Nephron (organoid): ENCODE data around the gene MAP2K1.
"Not testable (repeated sequence)": the region's sequence is repeated elsewhere in the genome, so short reads cannot be mapped to it uniquely, and the experiment has no call there.

ENCODE experiments used
- H3K27ac Mint-ChIP-seq, 3 experiments: 2 replicates each; pipeline ENCODE4 v1.8.0; 2020; ENCODE audit warnings: mixed read lengths in 3 of 3, mild to moderate bottlenecking in 2 of 3, moderate library complexity in 1 of 3
- H3K27me3 Mint-ChIP-seq: 2 replicates; pipeline ENCODE4 v1.8.0; 2021; ENCODE audit warnings: low read depth, mild to moderate bottlenecking, moderate library complexity, mixed read lengths
- H3K36me3 Mint-ChIP-seq: 2 replicates; pipeline ENCODE4 v1.8.0; 2020; ENCODE audit warnings: low read depth, mixed read lengths
- H3K4me1 Mint-ChIP-seq: 2 replicates; pipeline ENCODE4 v1.8.0; 2020; ENCODE audit warnings: mixed read lengths
- H3K4me3 Mint-ChIP-seq, 3 experiments: 2 replicates each; pipeline ENCODE4 v1.8.0; 2020; ENCODE audit warnings: mild to moderate bottlenecking in 3 of 3, mixed read lengths in 3 of 3, moderate library complexity in 2 of 3
- H3K9me3 Mint-ChIP-seq: 2 replicates; pipeline ENCODE4 v1.8.0; 2020; ENCODE audit warnings: mixed read lengths
- TF ChIP-seq, protein P1 (sequence below), 3 experiments: fragments of 200-600 bp; sonication (generic); IDR thresholded peaks; one replicate each; pipeline ENCODE4 v1.5.0; 2021; ENCODE audit warnings: antibody characterized with exemption in 3 of 3; ENCODE audit not compliant: unreplicated experiment in 3 of 3

MAP2K1 gene

DNA sequence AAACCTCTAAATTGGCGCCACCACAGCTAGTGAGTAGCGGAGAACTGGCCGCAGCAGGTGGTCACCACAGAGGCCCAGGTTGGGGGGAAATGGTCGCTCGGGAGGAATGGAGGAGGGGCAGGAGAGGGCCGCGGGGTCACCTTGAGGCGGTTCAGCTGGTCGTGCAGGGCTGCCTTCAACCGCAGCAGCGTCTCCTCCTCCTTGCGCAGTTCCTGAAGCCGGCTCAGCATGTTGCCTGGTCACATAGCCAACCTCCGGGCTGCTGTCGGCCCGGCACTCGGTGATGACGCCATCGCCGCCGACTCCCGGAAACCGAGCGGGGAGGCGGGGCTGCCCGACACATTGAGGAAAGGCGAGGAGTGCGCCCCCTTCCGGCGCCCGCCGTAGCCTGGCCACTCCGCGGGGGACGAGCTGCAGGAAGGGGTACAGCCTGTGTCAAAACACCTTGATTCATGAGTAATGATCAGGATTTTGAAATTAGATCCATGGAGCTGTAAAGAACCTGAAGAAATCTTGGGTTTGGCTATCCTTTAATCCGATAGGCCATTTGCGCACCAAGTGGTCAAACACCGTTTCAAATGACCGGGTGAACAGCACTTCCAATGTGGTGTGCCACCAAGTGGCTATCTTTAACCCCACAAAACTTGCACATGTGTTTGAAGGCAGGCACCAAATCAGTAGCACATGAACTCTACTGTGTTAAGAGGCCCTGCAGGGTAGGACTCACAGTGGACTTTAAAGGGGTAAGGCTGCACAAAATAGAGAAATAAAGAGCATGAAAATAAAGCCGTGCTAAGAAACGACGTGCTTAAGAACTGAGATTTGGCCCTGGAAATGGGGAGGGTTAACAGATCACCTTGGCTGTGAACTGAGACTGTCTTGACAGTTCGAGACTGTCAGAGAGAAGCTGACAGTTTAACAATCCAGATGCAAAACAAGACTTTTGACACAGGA lies 111.1 kb downstream of the MAP2K1 start, which contains the start of gene SNAPC5:
TSS of gene SNAPC5 (minus strand) at position 261 of the 954 bp plus-strand sequence. CDS start at position 230, 31 bp downstream.
- Mint-ChIP-seq H3K27ac (peak within 1 kb of the TSS; percentile 62 to 87 (median 72)), H3K4me1 (peaks cover 20% of the 10 kb centered on the region), H3K27me3 (no peaks in the 10 kb centered on the region), H3K36me3 (peaks cover 70% of the 10 kb centered on the region), H3K4me3 (peak within 1 kb of the TSS; percentile 93 to 95 (median 95)), H3K9me3 (no peaks in the 10 kb centered on the region)
- TF ChIP-seq, protein P1, sequence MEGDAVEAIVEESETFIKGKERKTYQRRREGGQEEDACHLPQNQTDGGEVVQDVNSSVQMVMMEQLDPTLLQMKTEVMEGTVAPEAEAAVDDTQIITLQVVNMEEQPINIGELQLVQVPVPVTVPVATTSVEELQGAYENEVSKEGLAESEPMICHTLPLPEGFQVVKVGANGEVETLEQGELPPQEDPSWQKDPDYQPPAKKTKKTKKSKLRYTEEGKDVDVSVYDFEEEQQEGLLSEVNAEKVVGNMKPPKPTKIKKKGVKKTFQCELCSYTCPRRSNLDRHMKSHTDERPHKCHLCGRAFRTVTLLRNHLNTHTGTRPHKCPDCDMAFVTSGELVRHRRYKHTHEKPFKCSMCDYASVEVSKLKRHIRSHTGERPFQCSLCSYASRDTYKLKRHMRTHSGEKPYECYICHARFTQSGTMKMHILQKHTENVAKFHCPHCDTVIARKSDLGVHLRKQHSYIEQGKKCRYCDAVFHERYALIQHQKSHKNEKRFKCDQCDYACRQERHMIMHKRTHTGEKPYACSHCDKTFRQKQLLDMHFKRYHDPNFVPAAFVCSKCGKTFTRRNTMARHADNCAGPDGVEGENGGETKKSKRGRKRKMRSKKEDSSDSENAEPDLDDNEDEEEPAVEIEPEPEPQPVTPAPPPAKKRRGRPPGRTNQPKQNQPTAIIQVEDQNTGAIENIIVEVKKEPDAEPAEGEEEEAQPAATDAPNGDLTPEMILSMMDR (IDR thresholded peaks at IDR 0.05; ENCODE audit: unreplicated experiment in 3 of 3) = peak; percentile 98 to 100 (median 99)

DNA sequence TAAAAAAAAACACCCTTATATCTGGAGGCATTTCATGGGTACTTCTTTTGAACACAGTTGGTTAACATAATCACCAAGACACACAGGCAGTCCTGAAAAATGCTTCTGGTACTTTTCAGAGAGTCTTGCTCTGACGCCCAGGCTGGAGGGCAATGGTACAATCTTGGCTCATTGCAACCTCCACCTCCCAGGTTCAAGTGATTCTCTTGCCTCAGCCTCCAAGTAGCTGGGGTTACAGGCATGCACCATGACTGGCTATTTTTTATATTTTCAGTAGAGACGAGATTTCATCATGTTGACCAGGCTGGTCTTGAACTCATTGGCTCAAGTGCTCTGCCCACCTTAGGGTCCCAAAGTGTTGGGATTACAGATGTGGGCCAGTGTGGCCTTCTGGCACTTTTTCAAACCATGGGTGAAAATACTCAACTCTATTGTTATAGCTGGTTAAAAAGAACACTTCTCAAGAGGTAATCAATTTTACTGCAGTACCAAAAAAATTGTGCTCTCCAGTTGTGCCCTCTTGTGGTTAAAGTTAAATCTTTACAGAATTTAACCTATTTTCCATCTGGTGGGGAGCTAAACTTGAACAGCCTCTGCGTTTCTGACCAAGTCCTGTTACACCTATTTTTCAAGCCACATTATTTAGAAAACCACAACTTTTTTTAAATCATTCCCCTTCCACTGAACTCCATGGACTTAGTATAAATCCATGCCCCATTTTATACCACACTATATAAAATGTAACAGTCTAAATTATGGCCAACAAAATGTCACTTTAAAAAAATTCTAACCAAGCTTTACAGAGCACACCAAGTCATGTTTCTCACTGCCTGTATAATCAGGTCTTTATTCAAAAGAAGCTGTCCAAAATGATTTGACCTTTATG lies 112.0 kb downstream of the MAP2K1 start:
- Mint-ChIP-seq H3K4me3 (peak overlapping the region; percentile 30 to 95 (median 38)), H3K27me3 (no peaks in the 10 kb centered on the region), H3K4me1 (peaks cover 27% of the 10 kb centered on the region), H3K9me3 (no peaks in the 10 kb centered on the region), H3K27ac (peak overlapping the region; percentile 47 to 87 (median 62)), H3K36me3 (peaks cover 69% of the 10 kb centered on the region)
- TF ChIP-seq, protein P1 (IDR thresholded peaks at IDR 0.05; ENCODE audit: unreplicated experiment in 3 of 3) = peak; percentile 43 to 52 (median 47)

DNA sequence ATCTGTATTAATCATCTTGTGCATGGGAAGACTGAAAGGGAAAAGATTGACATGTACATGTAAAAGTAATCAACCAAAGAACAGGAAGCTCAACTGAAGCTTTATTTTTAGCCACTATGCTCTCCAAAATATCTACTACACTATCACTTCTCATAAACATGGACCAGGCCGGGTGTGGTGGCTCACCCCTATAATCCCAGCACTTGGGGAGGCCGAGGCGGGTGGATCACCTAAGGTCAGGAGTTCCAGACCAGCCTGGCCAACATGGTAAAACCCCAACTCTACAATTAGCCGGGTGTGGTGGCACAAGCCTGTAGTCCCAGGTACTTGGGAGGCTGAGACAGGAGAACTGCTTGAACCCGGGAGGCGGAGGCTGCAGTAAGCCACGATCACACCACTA lies 113.6 kb downstream of the MAP2K1 start:
- not testable (repeated sequence) for H3K27ac Mint-ChIP-seq, H3K9me3 Mint-ChIP-seq, H3K27me3 Mint-ChIP-seq
- H3K4me3 Mint-ChIP-seq = peak overlapping the region; percentile 3 to 28 (median 10)
- peaks cover 36% of the 10 kb centered on the region for H3K4me1 Mint-ChIP-seq
- H3K36me3 Mint-ChIP-seq = peaks cover 65% of the 10 kb centered on the region

DNA sequence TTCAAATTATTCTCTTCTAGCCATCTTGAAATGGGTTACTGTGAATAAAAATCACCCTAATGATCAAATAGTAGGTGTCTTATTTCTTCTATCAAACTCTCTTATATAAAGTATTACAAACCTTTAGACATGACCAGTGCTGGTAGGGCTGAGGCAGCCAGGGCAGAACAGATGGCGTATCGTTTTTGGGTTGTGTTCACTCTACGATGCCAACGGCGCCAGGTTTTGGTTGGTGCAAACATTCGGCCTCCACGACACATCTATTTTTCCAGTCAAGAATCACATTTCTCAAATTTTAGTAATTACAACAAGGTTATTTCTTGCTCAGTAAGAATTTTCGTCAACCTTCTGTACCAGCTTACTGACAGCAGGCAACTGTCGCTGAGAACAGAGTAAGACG lies 115.8 kb downstream of the MAP2K1 start:
- peak overlapping the region; percentile 95 to 100 (median 96) for H3K4me3 Mint-ChIP-seq
- H3K4me1 Mint-ChIP-seq = peaks cover 38% of the 10 kb centered on the region

DNA sequence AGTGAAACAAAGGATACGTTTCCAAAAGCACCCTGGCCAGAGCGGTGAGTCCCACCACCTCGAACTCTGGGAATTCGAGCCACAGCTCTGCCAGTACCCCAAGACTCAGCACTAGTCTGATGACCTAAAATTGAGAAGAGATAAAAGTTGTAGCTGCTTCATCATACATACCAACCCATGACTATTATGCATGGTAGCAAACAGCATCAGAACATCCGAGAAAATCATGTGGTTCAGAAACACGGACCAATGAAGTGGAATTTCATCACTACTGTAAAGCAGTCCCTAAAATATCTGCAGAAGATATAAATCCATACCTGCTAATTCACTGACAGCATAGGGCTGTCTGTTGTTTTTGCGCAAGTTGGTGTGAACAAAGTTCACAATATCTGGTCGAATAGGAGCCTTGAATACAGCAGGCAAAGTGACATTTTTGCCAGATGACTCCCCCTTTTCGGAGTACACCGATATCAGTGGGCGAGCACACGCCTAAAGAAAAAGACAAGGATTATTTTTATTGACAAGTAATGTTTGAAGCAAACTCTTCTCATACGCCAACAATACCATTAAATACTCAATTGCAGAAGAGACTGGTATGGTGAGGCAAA lies 116.4 kb downstream of the MAP2K1 start:
- H3K4me1 Mint-ChIP-seq = peaks cover 34% of the 10 kb centered on the region
- H3K9me3 Mint-ChIP-seq, H3K27me3 Mint-ChIP-seq: not testable (repeated sequence)
- H3K36me3 Mint-ChIP-seq = peaks cover 56% of the 10 kb centered on the region
- H3K27ac Mint-ChIP-seq = peak overlapping the region; percentile 45 to 98 (median 95)
- peak overlapping the region; percentile 95 to 100 (median 96) for H3K4me3 Mint-ChIP-seq

More for the DNA sequence above, 115.8 kb downstream of the MAP2K1 start:
- TF ChIP-seq, protein P1 (IDR thresholded peaks at IDR 0.05; ENCODE audit: unreplicated experiment in 3 of 3) = no peak
- H3K9me3 Mint-ChIP-seq = no peaks in the 10 kb centered on the region
- H3K27ac Mint-ChIP-seq = peak overlapping the region; percentile 34 to 69 (median 45)
- no peaks in the 10 kb centered on the region for H3K27me3 Mint-ChIP-seq
- peaks cover 61% of the 10 kb centered on the region for H3K36me3 Mint-ChIP-seq

DNA sequence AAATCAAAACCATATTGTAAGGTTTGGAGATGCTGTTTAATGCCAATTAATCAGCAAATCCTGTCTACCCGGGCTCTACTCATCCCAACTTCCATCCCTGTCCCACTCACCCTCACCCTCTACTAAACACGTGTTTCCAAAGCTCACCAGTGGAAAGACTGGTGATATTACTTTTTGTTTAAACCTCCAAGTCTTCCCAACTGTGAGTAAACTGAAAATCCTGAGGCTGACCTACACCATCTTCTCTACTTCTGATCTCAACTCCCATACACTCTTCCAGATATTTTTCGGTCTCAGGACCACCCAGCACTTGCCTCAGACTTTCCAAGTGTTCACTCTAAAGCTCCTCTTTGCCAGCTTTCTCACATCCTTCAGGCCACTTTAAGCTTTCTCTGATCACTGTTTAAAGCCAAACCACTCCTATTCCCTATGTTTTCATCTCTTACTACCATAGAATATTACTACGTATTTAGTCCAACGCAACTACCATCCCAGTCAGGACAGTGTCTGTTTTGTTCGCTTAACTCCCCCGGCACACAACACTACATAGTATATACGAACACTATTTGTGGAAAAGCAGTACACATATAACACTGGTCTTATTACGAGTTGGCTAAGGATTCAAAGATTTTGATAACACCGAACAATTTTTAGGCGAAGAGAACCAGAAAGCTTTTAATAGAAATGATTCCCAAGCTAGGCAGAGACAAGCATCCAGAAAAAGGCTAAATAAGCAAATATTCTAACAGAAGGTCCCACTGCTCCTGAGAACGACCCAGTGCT lies 117.3 kb downstream of the MAP2K1 start:
- TF ChIP-seq, protein P1 (IDR thresholded peaks at IDR 0.05; ENCODE audit: unreplicated experiment in 3 of 3) = no peak
- H3K4me3 Mint-ChIP-seq = peak overlapping the region; percentile 95 to 100 (median 96)
- H3K36me3 Mint-ChIP-seq = peaks cover 50% of the 10 kb centered on the region
- peak overlapping the region; percentile 95 to 98 (median 97) for H3K27ac Mint-ChIP-seq
- H3K4me1 Mint-ChIP-seq = peaks cover 33% of the 10 kb centered on the region
- no peaks in the 10 kb centered on the region for H3K9me3 Mint-ChIP-seq
- H3K27me3 Mint-ChIP-seq = no peaks in the 10 kb centered on the region
